Muscle layer of colon (tissue), 2 donors: ENCODE measurements around the gene SCGN.

Experiments used
- H3K27ac ChIP-seq: one replicate; pipeline ENCODE4 v1.7.0; 2013; ENCODE audit warnings: low read depth, mild to moderate bottlenecking, low read length, moderate library complexity
- H3K27me3 ChIP-seq, 2 donors: one replicate each; pipeline ENCODE4 v1.7.0; 2013; ENCODE audit warnings: low read length in 2 of 2, mild to moderate bottlenecking in 2 of 2; ENCODE audit not compliant: insufficient read depth in 2 of 2, control insufficient read depth in 1 of 2
- H3K36me3 ChIP-seq: one replicate; pipeline ENCODE4 v1.7.0; 2013; ENCODE audit warnings: mild to moderate bottlenecking, low read length; ENCODE audit not compliant: insufficient read depth
- H3K4me1 ChIP-seq: one replicate; pipeline ENCODE4 v1.7.0; 2013; ENCODE audit warnings: mild to moderate bottlenecking, low read length; ENCODE audit not compliant: insufficient read depth
- H3K4me3 ChIP-seq, 2 donors: one replicate each; pipeline ENCODE4 v1.7.0; 2013; ENCODE audit warnings: low read length in 2 of 2, low read depth in 1 of 2, mild to moderate bottlenecking in 1 of 2, moderate library complexity in 1 of 2
- H3K9ac ChIP-seq: one replicate; pipeline ENCODE4 v1.7.0; 2013; ENCODE audit warnings: low read length
- H3K9me3 ChIP-seq: one replicate; pipeline ENCODE4 v1.7.0; 2013; ENCODE audit warnings: mild to moderate bottlenecking, low read length
- donor health status: abdominal sarcoma.
- donor health status: Adenocarcinoma of cecum.

SCGN gene, protein sequence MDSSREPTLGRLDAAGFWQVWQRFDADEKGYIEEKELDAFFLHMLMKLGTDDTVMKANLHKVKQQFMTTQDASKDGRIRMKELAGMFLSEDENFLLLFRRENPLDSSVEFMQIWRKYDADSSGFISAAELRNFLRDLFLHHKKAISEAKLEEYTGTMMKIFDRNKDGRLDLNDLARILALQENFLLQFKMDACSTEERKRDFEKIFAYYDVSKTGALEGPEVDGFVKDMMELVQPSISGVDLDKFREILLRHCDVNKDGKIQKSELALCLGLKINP

DNA sequence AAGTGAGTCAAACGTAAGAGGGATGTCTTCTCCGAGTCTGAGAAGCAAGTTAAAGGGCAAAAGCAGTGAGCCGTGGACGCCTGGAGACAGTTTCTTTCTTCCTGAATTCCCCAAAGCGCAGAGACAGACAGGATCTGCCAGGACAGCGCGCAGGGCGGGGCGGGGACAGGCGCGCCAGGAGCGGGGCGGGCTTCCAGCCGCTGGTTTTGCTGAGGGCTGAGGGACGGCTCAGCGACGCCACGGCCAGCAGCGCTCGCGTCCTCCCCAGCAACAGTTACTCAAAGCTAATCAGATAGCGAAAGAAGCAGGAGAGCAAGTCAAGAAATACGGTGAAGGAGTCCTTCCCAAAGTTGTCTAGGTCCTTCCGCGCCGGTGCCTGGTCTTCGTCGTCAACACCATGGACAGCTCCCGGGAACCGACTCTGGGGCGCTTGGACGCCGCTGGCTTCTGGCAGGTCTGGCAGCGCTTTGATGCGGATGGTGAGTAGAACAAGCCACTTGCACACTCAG, at the start of gene SCGN:
TSS of gene SCGN (plus strand) at position 209 of the 509 bp plus-strand sequence. CDS start at position 398, 189 bp downstream.
- H3K27ac ChIP-seq, result no peak within 1 kb of the TSS
- no peaks in the 10 kb centered on the region for H3K4me1 ChIP-seq
- no peaks in the 10 kb centered on the region for H3K36me3 ChIP-seq
- no peaks in the 10 kb centered on the region for H3K9me3 ChIP-seq
- H3K9ac ChIP-seq, result no peak within 1 kb of the TSS
- peaks cover 4 to 8% of the 10 kb centered on the region in 2 donors for H3K27me3 ChIP-seq
- no peak within 1 kb of the TSS for H3K4me3 ChIP-seq

DNA sequence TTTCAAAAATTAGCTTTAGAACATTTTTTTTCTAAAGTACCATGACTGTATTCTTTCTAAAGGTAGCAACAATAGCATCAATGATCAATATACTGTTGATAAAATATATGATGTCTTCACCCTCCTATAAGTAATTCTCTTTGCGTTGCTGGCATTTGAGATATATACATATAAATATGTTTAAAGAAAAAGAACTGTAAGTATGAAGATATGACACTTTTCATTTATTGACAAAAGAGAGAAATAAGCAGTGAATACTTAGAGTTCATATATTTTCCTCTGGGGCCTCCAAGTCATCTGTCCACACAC, 49.4 kb upstream of the SCGN start:
- H3K27me3 ChIP-seq, result no peaks in the 10 kb centered on the region
- H3K27ac ChIP-seq, result no peak overlapping the region
- no peak overlapping the region for H3K9ac ChIP-seq
- no peaks in the 10 kb centered on the region for H3K36me3 ChIP-seq
- no peaks in the 10 kb centered on the region for H3K4me1 ChIP-seq
- H3K4me3 ChIP-seq, result no peak overlapping the region
- H3K9me3 ChIP-seq, result no peaks in the 10 kb centered on the region

DNA sequence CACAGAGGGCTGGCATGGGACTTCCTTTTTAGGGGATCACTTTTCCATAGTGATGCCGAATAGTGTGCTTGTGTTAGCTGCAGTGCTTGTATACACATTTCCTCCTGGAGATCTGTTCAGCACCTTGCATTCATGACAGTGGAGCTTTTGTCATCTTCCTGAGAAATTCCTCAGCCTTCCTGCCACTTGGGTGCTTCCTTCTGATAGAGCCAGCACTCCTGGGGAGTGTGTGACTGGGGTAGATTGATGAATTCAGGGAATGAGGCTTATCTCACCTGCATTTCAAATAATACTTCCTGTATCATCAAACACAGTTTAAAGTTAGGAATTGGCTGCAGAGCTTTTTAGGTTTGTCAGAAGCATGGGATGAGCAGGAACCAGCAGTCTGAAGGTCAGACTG, 48.8 kb upstream of the SCGN start:
- Histone ChIP-seq H3K27me3 (no peaks in the 10 kb centered on the region), H3K9ac (no peak overlapping the region), H3K36me3 (no peaks in the 10 kb centered on the region)

DNA sequence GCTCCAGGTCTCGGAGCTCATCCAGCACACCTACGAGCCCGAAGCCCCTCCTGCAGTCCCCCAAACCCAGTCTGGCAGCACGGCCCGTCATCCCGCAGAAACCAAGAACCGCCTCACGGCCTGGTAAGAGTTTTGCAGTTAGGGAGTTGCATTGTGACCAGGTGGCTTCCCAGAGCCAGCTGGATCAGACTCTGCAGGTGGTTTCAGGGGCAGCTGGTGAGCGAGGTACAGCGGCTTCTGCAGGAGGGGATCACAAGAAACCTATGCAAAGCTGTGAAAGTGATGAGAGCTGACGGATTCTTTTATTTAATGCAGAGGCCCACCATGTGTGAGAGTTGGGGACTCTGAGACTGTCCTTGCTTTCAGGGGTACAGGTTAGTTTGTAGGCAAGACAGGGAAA, 45.9 kb upstream of the SCGN start:
- no peaks in the 10 kb centered on the region for H3K4me1 ChIP-seq
- H3K27ac ChIP-seq, result no peak overlapping the region
- H3K4me3 ChIP-seq, result no peak overlapping the region
- H3K36me3 ChIP-seq, result no peaks in the 10 kb centered on the region
- no peaks in the 10 kb centered on the region for H3K27me3 ChIP-seq
- no peak overlapping the region for H3K9ac ChIP-seq
- no peaks in the 10 kb centered on the region for H3K9me3 ChIP-seq

More for the DNA sequence above, 48.8 kb upstream of the SCGN start:
- Histone ChIP-seq H3K9me3 (no peaks in the 10 kb centered on the region), H3K4me3 (no peak overlapping the region), H3K27ac (no peak overlapping the region), H3K4me1 (no peaks in the 10 kb centered on the region)

DNA sequence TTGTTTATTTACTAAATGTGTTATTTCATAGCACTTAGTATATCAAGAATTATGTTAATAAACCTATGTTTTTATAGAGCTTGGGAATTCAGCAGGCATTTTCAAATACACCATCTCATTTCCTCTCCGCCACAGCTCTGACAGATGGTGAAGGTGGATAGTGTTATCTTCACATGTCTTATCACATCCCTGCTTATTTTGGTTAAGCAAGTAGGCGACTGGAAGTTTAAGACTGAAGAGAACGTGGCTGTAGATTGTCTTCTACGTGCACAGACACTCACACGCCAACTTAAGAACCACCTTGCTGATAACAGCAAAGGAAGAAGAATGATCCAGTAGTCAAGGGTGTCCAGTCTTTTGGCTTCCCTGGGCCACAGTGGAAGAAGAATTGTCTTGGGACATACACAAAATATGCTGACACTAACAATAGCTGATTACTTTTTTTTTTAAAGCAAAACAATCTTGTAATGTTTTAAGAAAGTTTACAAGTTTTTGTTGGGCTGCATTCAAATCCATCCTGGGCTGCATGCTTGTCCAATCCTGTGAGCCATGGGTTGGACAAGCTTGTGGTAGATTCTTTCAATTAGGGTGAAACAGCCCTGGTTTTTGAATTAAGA, 43.3 kb upstream of the SCGN start:
- H3K27ac ChIP-seq, result no peak overlapping the region
- no peaks in the 10 kb centered on the region for H3K36me3 ChIP-seq
- no peaks in the 10 kb centered on the region for H3K9me3 ChIP-seq
- H3K9ac ChIP-seq, result no peak overlapping the region
- no peaks in the 10 kb centered on the region for H3K27me3 ChIP-seq
- H3K4me3 ChIP-seq, result no peak overlapping the region
- H3K4me1 ChIP-seq, result no peaks in the 10 kb centered on the region

DNA sequence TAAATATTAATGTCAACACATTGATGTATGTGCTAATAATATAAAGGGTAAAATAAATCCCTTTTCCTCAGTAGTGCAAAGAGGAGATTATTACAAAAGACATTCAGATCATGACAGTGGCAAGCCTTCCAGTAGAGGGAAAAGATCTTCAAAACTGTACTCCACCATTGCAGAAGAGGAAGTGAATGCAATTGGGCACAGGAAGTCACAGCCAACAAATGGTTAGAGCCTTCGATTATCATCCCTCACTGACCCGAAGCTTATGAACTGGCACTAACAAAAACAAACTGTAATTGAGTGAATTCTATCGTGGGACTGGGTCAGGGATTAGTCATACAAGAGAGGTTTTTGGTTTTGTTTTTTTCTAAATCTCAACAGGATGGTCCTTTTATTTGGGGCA, 39.3 kb upstream of the SCGN start:
- Histone ChIP-seq H3K36me3 (no peaks in the 10 kb centered on the region), H3K9ac (no peak overlapping the region), H3K27ac (no peak overlapping the region), H3K4me3 (no peak overlapping the region), H3K9me3 (no peaks in the 10 kb centered on the region), H3K4me1 (no peaks in the 10 kb centered on the region), H3K27me3 (no peaks in the 10 kb centered on the region)

DNA sequence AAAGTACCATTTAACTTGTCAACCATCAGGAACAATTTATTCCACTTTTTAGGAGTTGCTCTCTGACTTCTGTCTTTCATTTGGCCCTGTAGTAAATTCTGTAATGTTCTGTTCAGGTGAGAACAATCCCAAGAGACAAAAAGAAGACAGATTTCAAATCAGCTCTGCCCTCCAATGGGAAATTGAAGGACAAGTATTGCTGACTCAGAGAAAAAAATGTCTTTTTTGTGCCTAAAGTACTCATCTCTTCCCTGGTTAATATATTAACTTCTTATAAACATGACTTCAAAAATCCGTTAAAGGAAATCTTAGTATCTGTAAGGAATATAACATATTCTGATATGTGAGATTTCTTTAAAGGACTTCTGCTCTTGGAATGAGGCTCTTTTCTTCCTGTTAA, 38.6 kb upstream of the SCGN start:
- Histone ChIP-seq H3K27ac (no peak overlapping the region), H3K9ac (no peak overlapping the region), H3K4me3 (no peak overlapping the region), H3K27me3 (no peaks in the 10 kb centered on the region), H3K36me3 (no peaks in the 10 kb centered on the region), H3K9me3 (no peaks in the 10 kb centered on the region), H3K4me1 (no peaks in the 10 kb centered on the region)

DNA sequence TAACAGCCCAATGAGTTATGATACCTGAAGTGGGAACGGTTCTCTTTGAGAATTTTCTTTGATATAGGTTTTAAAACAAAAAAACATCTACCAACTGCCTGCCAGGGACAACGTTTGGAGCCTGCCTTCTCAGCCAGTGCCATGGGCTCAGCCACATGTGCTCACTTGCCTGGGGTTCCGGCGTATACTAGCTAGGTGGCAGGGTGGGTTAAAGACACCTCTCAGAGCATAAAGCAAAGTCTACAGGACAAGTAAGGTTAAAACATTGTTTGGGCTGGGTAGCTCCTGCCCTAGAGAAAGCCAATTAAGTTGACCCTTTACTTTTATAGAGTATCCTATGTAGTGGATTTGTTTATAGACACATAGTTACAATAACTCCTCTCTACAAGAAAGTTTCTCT, 38.0 kb upstream of the SCGN start:
- no peaks in the 10 kb centered on the region for H3K36me3 ChIP-seq
- no peaks in the 10 kb centered on the region for H3K4me1 ChIP-seq
- no peak overlapping the region for H3K4me3 ChIP-seq
- H3K27me3 ChIP-seq, result no peaks in the 10 kb centered on the region
- no peaks in the 10 kb centered on the region for H3K9me3 ChIP-seq
- no peak overlapping the region for H3K27ac ChIP-seq
- H3K9ac ChIP-seq, result no peak overlapping the region

DNA sequence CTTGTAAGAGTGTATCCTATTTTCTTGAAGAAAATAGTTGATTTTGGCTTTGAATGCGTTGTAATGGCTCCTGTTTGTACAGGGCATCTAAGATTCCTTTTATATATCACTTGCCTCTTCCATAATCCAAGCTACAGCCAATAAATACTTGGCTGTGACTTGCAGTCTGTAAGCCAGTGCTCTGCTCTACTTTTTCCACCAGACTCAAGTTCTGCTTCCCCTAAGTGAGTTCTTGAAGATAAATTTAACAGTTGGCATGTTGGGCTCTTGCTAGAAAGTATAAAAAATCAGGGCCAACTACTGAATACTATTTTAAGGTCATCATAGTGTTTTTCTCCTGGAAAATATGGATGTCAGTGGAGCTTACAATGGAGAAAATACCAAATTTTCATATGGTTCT, 36.5 kb upstream of the SCGN start:
- no peak overlapping the region for H3K4me3 ChIP-seq

DNA sequence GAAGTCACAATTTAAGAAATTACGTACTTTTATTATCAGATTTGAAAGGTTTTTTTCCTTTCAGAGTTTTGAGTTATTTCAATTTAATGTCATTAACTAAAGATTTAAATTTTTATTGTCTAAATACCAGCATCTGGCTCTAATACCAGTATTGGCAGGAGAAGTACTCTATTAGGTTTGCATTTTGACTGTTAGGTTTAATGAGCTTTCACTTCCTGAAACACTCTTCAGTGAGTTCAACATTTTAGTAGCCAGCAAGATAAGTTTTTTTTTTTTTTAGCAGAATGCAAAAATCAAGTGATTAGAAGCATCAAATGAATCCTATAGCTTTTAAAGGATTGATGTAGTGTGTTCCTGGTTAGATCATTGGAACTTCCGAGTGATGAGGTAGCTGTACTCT, 34.0 kb upstream of the SCGN start:
- no peaks in the 10 kb centered on the region for H3K4me1 ChIP-seq
- no peak overlapping the region for H3K4me3 ChIP-seq
- no peak overlapping the region for H3K9ac ChIP-seq
- H3K9me3 ChIP-seq, result no peaks in the 10 kb centered on the region
- H3K36me3 ChIP-seq, result no peaks in the 10 kb centered on the region
- no peak overlapping the region for H3K27ac ChIP-seq
- H3K27me3 ChIP-seq, result no peaks in the 10 kb centered on the region

More for the DNA sequence above, 36.5 kb upstream of the SCGN start:
- Histone ChIP-seq H3K27ac (no peak overlapping the region), H3K9me3 (no peaks in the 10 kb centered on the region), H3K9ac (no peak overlapping the region), H3K4me1 (no peaks in the 10 kb centered on the region), H3K27me3 (no peaks in the 10 kb centered on the region), H3K36me3 (no peaks in the 10 kb centered on the region)

DNA sequence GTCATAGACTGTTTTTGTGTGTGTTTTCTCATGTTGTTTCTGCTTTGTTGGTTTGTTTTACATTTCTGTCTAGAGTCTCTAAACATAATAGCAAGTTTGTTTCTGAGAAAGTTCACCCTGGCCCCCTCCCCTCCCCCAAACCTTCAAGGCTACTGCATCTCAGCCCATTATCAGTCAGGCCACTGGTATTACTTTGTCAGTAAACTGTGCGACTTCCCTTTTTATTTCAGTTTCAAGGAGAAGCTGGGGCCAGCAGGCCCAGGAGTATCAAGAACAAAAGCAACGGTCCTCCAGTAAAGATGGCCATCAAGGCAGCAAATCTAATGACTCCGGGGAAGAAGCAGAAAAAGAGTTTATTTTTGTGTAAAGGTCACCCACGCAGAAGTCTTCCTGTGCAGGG, 32.8 kb upstream of the SCGN start:
- H3K4me3 ChIP-seq, result no peak overlapping the region
- H3K27ac ChIP-seq, result no peak overlapping the region
- H3K36me3 ChIP-seq, result no peaks in the 10 kb centered on the region
- no peaks in the 10 kb centered on the region for H3K9me3 ChIP-seq
- H3K9ac ChIP-seq, result no peak overlapping the region
- no peaks in the 10 kb centered on the region for H3K4me1 ChIP-seq
- H3K27me3 ChIP-seq, result no peaks in the 10 kb centered on the region

DNA sequence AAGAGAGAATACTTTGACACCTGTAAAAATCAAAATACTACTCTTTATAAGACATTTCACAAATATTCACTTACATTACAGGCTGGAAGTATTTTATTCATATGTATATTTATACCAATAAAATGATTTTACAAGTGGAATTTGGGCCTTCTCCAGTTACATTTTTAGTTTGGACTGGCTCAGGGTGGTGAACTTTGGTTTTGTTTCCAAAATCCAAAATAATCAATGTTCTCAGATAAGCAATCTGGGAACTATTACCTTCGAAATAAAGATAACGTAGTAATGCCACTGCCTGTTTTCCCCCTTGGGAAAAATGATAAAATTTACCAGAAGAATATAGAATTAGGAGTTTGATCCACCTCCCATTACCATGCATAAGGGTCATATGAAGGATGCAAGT, 31.6 kb upstream of the SCGN start:
- H3K36me3 ChIP-seq, result no peaks in the 10 kb centered on the region

More for the DNA sequence above, 31.6 kb upstream of the SCGN start:
- Histone ChIP-seq H3K27me3 (no peaks in the 10 kb centered on the region), H3K9me3 (no peaks in the 10 kb centered on the region), H3K4me1 (no peaks in the 10 kb centered on the region), H3K4me3 (no peak overlapping the region), H3K27ac (no peak overlapping the region), H3K9ac (no peak overlapping the region)
